GM13976 (cell line): Measurements from ENCODE around the gene CHRM1.
A peak's percentile ranks its signal among the peaks of the same experiment; 100 is the strongest.

Experiments used
- DNase-seq: peaks from one replicate; pipeline ENCODE4 v3.0.0; 2012; ENCODE audit warnings: low spot score
- CTCF ChIP-seq: IDR thresholded peaks from 2 replicates; pipeline ENCODE4 v1.5.1; 2012; ENCODE audit warnings: borderline replicate concordance, mild to moderate bottlenecking; ENCODE audit not compliant: insufficient read depth; ENCODE audit errors: extremely low read depth, missing control alignments, control extremely low read depth
- in situ Hi-C: fragments of 300-500 bp; cut with MboI; formaldehyde crosslinking; loops from one replicate; pipeline ENCODE4 v1.12.0; 2022; ENCODE audit warnings: low sequenced_read_pairs, mixed read lengths, inconsistent platforms; ENCODE audit not compliant: unreplicated experiment

The CHRM1 gene

GRCh38 chr11:62912268-62912667 lies 8.9 kb downstream of the CHRM1 start:
- no peak for TF ChIP-seq CTCF
- no peak for DNase-seq
- in situ Hi-C loops, result loop anchor here (25.0 kb wide), 1 partner anchor 300 kb away; no protein-coding TSS in a partner anchor

- no peak for TF ChIP-seq CTCF
These were observed 9.7 kb downstream of the CHRM1 start for GRCh38 chr11:62911137-62912130.

GRCh38 chr11:62910141-62910882 lies 10.9 kb downstream of the CHRM1 start:
- TF ChIP-seq CTCF, result no peak
- DNase-seq, result no peak
- in situ Hi-C loops, result loop anchor here (25.0 kb wide), 1 partner anchor 302 kb away; no protein-coding TSS in a partner anchor

More at GRCh38 chr11:62911137-62912130, 9.7 kb downstream of the CHRM1 start:
- in situ Hi-C loops, result loop anchor here (25.0 kb wide), 1 partner anchor 301 kb away; no protein-coding TSS in a partner anchor
- DNase-seq, result no peak

GRCh38 chr11:62909107-62909894 lies 11.9 kb downstream of the CHRM1 start:
- peak; percentile 71 for DNase-seq
- in situ Hi-C loops, result loop anchor here (5.0 to 25.0 kb wide), 2 partner anchors 113 to 303 kb away; no protein-coding TSS in a partner anchor

GRCh38 chr11:62908468-62909072 lies 12.6 kb downstream of the CHRM1 start:
- no peak for TF ChIP-seq CTCF
- in situ Hi-C loops, result loop anchor here (5.0 to 25.0 kb wide), 2 partner anchors 114 to 304 kb away; no protein-coding TSS in a partner anchor
- DNase-seq, result no peak

More at GRCh38 chr11:62909107-62909894, 11.9 kb downstream of the CHRM1 start:
- peak; percentile 26 for TF ChIP-seq CTCF
